LNCAP (cell line): ENCODE measurements around the gene CLCN4.

Experiments
- TF ChIP-seq, protein P1 (sequence below): fragments of 450-650 bp; IDR thresholded peaks from 2 replicates; pipeline ENCODE4 v1.5.1; 2017; ENCODE audit warnings: mild to moderate bottlenecking

CLCN4 gene

DNA sequence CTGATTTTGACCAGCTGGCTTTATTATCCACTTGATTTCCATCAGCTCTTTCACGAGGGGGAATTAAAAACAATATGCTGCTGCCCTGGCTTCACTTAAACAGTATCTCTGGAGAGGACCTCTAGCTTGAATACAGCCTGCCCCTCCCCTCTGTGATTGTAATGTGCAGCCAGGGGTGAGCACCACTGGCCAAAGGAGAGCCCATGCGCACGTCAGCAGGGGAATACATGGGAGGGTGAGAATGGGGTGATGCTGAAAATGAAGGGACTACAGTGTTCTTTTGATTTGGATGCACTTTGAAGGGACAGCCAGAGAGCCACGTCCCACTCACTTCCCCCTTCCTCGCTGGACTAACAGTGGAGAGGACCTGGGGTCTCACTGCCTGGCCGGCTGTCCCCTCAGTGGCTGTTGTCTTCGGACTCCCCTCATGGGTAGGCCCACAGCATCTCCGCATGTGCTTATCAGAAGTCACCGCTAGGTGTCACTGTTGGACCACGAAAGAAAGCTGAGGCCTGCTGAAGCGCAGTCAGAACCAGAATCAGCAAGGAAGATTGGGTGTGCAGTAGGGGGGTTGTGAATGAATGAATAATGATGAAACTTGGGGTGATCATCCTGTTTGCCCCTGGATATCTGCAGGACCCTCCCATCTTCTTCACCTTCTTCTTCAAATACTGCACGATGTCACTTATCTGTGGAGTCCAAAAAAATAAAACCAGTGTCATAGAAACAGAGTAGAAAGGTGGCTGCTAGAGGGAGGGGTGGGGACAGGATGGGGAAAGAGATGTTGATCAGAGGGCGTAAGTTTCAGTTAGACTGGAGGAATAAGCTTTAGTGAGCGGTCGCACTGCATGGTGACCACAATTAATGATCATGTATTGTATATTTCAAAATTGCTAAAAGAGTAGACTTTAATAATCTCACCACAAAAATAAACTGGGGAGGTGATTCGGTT, 32.8 kb downstream of the CLCN4 start:
- TF ChIP-seq, protein P1, sequence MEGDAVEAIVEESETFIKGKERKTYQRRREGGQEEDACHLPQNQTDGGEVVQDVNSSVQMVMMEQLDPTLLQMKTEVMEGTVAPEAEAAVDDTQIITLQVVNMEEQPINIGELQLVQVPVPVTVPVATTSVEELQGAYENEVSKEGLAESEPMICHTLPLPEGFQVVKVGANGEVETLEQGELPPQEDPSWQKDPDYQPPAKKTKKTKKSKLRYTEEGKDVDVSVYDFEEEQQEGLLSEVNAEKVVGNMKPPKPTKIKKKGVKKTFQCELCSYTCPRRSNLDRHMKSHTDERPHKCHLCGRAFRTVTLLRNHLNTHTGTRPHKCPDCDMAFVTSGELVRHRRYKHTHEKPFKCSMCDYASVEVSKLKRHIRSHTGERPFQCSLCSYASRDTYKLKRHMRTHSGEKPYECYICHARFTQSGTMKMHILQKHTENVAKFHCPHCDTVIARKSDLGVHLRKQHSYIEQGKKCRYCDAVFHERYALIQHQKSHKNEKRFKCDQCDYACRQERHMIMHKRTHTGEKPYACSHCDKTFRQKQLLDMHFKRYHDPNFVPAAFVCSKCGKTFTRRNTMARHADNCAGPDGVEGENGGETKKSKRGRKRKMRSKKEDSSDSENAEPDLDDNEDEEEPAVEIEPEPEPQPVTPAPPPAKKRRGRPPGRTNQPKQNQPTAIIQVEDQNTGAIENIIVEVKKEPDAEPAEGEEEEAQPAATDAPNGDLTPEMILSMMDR: peak; percentile 61

DNA sequence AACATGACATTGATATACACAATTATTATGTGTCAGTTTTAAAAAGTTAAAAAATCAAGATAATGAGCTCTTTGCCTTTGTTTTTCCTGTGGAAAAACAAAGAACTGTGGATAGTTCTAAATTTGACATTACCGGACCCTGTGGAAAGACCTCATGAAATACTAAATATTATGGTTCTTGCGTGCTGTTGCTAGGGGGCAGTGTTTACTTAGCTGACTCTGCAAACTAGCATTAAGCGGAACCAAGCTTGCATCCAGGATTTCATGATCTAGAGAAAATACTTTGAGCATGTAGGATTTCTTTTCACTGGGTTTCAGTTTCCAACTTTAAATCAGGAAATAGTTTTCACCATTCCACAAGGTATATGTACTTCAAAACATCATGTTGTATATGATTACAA, 33.6 kb downstream of the CLCN4 start:
- TF ChIP-seq, protein P1: peak; percentile 42; the same call in 1 of the 2 replicates

DNA sequence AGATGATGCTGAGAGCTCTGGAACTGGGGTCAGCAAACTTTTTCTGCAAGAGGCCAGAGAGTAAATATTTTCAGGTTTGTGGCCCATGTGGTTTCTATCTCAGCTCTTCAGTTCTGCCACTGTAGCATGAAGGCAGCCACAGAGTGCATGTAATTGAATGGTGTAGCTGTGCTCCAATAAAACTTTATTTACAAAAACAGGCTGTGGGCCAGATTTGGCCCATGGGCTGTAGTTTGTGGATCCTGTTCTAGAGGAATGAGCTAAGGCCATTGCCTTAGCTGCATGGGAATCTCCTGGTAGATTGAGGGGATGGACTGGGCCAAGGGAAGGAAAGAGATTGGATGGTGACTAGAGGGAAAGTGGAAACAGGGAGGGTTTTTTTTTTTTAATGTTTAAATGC, 36.8 kb downstream of the CLCN4 start:
- TF ChIP-seq, protein P1: no peak

DNA sequence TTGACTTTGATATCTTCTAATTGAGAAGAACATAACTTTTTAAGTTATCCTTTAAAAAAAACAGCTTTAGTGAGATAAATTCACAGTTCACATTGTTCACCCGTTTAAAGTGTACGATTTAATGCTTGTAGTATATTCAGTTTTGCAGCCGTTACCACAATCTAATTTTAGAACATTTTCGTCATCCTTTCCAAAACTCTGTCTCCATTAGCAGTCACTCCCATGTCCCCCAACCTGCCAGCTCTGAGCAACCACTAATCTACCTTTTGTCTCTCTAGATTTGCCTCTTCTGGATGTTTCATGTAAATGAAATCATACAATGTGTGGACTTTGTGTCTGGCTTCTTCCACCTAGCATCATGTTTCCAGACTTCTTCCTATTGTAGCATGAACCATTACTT, 38.6 kb downstream of the CLCN4 start:
- TF ChIP-seq, protein P1: no peak

DNA sequence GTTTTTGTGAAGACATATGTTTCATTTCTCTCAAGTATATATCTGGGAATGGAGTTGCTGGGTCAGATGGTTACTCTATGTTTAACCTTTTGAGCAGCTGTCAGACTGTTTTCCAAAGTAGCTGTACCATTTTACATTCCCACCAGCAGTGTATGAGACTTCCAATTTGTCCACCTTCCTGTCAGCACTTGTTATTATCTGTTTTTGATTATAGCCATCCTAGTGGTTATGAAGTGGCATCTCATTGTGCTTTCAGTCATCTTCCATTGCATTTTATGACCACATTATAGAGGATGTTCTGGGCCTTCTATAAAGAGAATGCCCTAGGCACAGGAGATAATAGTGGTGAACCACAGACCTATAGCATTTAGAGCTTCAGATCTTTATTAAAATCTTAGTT, 39.2 kb downstream of the CLCN4 start:
- TF ChIP-seq, protein P1: no peak

DNA sequence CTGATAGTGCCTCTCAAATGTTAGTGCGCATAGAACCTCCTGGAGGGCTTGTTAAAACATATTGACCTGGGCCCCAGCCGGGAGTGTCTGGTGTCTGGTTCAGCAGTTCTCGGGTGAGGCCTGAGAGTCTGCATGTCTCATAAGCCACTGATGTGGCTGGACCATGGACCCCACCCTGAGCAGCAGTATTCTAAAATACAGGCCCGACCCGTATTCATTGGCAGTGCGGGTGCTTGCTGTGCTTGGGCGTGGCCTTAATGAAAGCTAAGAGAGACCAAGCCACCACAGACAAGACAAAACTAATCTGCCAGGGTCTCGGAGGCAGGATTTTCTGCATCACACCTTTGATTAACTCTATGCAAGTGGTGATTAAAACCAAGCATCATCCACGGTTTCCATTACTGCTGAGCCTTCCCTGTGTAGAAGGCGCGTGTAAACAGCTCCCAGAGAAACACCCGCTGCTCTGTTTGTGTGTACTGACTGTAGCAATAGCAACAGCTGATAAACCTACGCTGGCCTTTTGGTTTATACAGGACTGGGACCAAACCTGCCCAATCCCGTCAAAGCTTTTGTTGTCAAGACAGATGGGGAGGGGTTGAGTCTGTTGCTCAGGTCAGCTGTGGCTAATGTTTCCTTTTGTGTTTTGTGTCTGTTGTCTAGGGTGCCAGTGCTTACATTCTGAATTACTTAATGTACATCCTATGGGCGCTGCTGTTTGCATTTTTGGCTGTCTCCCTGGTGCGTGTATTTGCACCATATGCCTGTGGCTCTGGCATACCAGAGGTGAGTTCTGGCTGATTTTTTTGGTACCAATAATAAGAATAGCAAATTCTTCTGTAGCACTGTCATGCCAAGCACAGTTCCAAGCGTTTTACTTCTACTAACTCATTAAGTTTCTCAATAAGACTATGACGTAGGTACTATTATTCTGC, 40.8 kb downstream of the CLCN4 start:
- TF ChIP-seq, protein P1: no peak

DNA sequence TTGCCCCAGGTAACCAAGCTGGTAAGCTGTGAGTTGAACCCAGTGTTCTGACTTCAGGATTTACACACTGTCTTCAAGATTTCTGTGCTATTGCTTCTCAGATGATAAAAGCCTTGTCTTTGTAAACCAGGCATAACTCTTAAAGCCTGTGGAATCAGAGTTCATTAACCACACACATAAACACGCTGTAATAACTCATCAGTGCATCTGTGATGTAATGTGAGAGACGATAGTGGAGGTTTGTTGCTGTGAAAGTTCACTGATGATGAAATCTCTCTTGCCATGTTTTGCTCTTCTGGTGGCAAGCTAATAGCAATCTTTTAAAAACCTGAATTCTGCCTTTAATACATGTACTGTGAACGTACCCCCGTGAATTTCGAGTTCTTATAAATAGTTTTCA, 41.5 kb downstream of the CLCN4 start:
- TF ChIP-seq, protein P1: no peak
